ENCODE measurements around the gene OR4D1.

GRCh38 chr17:58110012-58110411 lies 38.2 kb upstream of the OR4D1 start:
- TF ChIP-seq POLR2A (IDR thresholded peaks at IDR 0.05) = no peak
- TF ChIP-seq, protein P1, sequence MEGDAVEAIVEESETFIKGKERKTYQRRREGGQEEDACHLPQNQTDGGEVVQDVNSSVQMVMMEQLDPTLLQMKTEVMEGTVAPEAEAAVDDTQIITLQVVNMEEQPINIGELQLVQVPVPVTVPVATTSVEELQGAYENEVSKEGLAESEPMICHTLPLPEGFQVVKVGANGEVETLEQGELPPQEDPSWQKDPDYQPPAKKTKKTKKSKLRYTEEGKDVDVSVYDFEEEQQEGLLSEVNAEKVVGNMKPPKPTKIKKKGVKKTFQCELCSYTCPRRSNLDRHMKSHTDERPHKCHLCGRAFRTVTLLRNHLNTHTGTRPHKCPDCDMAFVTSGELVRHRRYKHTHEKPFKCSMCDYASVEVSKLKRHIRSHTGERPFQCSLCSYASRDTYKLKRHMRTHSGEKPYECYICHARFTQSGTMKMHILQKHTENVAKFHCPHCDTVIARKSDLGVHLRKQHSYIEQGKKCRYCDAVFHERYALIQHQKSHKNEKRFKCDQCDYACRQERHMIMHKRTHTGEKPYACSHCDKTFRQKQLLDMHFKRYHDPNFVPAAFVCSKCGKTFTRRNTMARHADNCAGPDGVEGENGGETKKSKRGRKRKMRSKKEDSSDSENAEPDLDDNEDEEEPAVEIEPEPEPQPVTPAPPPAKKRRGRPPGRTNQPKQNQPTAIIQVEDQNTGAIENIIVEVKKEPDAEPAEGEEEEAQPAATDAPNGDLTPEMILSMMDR (IDR thresholded peaks at IDR 0.05) = no peak
